RCC 7860 (cell line): ENCODE results near the gene PRKG1.
"Not testable (repeated sequence)": the region's sequence is repeated elsewhere in the genome, so short reads cannot be mapped to it uniquely, and the experiment has no call there.

Experiments
- DNase-seq: peaks from one replicate; pipeline ENCODE4 v3.0.0-alpha.2; 2015; ENCODE audit warnings: low spot score
- FAIRE-seq: peaks from 2 replicates; lab custom pipeline; 2012; peaks lifted over from hg19 to GRCh38; lab: Jason Lieb, UNC

The PRKG1 gene

DNA sequence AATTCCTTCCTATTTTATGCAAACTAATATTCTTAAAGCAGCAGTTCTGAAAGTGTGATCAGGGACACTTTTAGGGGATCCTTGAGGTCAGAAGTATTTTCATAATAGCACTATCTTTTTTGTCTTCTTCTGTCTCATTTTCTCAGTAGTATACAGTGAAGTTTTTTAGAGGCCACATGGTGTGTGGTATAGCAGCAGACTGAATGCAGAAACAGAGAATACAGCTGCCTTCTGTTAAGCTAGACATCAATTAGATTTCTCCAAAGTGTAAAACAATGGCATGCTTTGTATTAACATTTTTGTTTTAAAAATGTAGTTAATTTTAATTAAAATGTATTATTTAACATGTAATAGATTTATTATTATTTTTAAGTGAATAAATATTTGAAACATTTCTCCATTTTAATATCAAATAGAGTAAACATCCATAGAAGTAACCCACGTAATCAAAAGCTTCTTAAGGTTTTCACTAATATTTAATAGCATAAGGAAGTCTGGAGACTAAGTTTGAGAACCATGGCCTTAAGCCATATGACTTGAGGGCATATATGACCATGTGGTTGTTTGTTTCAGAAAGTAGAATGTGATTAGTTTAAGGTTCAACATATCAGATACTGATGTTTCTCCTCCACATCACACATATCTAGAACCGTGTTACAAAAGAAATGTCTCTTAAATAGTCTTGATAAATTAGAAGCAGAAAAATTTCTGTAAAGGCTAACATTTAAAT is 94.0 kb downstream of the PRKG1 start:
- DNase-seq (no peak), FAIRE-seq (no peak)

DNA sequence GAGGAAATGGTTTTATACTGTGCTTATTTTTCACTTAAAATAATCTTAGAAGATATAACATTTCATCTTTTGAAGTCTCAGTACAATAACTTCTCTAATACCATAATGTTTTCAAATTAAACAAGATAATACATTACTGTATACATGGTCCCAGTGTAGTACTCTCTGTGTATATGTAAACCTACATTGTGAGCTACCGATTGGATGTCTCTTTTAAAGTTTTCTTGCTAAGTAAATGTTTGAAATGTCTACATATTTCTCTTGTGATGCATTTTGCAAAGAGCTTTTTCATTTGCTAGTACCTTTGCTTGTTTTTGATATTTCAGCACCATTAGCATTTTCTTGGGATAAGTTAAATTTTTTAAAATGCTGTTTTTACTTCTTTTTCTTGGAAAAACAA is 94.8 kb downstream of the PRKG1 start:
- DNase-seq (no peak), FAIRE-seq (no peak)

DNA sequence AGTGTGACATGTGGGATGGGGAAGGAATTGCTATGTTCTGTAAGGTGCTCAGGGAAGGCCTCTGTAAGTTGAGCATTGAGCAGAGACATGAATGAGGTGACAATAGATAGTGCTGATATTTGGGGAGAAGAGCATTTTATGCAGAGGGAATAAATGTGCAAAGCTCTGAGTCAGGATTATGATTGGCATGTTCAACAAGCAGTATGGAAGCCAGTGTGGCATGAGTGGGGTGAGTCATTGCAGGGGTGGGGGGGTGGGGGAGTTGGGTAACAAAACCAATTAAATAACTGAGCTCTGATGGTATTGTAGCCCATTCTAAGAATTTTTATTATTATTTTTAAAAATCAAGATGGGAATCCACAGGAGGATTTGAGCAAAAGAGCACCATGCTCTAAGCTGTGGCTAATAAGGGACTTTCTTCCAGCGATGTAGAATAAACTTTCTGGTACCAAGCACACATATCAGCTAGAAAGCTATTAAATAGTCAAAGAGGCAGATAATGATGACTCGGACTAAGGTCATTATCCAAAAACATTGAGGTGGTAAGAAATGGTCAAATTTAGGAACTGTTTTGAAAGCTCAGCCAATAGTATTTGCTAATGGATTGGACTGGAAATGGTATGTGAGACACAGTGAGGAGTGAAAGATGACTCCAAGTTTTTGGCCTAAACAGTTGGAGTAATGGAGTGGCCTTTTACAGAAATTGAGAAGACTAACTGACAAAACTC is 96.4 kb downstream of the PRKG1 start:
- no peak for DNase-seq
- no peak for FAIRE-seq

DNA sequence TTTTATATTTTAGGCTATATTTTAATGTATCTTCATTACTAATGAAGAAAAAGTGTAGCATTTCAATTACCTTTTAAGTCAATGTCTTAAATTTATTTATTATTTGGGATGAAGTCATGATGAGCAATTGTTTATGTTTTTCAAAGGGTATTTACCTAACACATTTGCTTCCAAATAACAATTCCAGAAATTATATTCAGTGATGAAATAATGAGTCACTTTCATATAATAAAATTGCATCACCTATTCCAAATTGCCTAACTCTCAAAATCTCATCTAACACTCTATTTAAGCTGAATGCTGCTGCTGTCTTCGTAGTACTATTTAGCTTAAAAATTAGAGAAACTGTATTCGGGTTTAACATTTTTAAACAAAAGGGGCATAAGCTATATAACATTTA is 97.7 kb downstream of the PRKG1 start:
- no peak for DNase-seq
- no peak for FAIRE-seq

DNA sequence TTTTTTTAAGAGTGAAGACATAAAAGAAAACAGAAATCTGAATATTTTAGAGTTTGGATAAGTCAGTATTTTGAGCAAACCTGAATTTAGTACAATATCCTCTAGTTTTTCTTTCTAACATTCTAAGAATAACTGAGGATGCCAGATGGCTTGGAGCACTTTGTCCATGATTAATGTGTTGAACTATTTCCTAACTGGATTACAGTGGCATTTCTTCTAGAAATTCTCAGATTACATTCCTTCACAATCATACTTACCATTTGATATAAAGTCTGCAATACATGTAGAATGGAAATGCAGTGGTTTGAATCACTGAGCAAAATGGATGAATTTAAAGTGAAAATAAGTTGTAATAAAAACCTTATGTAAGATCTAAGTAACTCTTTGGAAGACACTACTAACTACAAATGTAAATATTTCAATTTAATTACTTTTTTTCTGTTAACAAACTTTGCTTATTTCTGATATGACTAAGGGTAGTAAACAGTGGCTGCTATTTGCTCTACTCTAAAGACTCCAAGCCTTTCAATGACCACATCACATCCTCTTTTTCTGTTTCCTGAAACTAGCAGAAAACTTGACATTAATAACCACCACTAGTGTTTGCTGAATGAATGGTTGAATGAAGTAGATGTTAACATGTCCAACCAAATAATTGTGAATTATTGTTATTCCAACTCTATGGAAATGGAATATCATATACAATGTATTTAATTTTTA is 102.8 kb downstream of the PRKG1 start:
- DNase-seq (no peak), FAIRE-seq (no peak)

DNA sequence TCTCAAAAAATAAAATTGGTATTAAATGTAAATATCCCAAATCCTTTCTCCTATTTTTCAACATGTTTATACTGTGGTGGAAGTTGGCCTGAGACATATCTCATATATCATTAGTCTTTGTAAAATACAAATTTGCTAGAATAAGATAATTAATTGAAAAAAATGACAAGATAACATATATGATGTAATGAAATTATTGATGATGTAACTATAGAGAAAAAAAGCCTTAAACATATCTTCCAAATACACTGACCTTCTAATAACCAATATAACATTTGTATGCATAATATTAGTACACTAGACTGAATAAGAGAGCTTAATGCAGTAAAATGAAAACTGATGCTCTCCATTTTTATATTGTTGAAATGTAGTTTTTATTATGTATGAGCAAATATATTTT is 104.3 kb downstream of the PRKG1 start:
- no peak for DNase-seq
- no peak for FAIRE-seq

DNA sequence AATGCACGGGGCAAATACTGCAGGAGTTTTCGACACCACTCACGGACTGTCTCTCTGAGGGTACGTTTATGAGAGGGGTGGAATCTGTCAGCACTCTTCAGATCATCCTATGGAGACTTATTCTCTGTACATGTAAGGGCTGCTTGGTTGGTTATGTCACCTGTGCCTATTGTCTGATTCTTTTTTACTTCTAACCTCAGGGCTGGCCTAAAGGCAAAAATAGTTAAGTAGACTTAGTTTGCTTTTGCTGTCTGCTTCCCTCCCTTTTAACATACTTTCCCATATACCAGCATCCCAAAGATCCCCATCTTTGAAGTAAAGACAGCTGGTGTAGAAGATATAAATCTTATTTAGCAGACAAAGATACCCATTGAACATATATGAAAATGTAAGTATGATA is 105.9 kb downstream of the PRKG1 start:
- FAIRE-seq: no peak
- no peak for DNase-seq

DNA sequence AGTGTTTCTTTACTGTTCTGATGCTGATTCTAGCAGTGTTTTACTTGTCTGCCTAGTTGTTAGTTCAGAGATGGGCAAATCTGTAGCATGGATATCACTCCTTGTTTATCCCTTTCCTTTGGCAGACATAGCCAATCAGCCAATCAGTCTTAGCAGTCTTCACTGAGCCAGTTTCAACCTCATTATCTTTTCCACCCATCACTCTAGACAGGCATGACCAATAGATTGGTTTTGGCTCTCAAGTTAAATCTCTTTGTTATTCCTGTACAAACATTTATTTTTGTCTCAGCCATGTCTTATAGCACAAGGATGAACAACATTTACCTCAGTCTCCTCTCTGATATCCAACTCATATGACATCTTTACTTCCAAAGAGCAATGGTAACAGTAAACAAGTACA is 109.5 kb downstream of the PRKG1 start:
- DNase-seq (no peak), FAIRE-seq (no peak)

DNA sequence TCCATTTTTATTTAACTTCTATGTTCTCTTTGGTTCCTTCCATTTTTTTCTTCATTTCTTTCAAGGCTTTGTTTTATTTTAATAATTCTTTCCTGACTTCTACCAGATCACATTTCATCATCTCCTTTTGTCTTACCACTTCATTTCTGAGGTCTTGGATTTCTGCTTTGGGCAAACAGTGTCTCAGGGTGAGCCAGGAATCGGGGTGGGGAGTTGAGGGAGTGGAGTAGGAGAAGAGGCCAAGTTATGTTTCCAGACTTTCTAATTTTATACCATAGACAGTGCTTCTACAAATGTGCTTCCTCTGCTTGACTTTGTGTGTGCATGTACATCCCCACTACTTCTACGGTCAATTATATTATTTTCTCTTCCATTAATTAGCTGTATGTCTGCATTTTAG is 112.1 kb downstream of the PRKG1 start:
- no peak for FAIRE-seq
- no peak for DNase-seq

DNA sequence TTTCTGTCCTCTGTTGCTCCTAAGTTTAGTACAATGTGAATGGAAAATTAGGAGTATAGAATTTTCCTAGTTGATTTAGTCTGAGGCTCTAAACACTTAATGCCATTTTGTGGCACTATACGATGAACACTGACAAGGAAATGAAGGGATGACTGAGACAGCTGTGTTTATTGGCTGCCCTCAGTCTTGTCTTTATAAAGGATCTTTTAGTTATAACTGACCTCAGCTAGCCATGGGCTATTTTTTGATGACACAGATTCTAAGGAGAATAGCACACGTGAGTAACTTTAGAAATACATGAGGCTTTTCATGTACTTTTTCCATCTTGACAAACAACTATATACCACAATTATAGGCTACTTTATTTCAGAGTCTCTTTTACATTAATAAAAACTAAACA is 113.7 kb downstream of the PRKG1 start:
- DNase-seq (no peak), FAIRE-seq (no peak)

DNA sequence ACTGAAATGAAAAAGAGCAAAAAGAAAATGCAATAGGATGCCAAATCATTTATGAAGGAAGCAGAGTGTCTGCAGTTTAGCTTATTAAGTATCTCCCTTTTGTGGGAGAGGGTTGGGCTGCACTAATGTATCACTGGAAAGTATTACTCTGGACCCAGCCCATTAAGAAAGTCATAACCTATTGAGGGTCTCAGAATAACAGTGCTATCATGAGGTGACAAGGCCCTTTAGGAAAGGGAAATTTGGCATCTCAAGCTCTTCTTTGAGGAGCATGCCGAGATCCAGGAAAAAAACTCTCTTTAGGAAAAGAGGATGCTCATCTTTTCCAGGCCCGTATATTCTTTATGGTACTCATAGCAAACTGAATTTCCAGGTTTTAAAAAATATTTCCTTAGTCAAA is 114.6 kb downstream of the PRKG1 start:
- DNase-seq (no peak), FAIRE-seq (no peak)

DNA sequence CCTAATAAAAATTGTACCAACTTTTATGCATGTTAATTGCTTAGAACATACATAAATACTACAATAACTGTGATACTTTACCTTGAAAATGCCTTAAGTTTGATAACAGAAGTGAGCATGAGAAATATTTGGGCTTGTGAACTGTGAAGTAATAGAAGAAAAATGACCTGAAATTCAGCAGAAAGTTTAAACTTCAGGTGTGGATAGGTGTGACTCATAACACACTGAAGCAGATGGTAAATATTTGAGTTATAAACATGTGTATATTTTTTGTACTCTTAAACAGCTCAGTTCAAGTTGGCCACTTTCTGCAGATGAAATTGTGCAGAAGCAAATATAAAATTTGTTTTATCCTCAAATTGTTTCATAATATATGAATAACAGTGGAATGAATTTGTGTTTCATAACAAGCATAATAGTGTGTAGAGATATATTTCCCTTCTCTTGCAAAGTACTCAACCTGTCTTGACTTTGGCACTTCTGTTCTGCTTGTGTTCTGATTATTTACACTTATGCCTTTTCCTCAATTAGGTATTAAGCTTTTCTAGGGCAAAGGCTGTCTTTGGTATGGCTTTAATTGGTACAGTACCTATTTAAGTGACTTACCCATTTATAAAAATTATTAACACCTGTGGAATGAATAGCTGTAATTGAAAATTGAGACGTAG is 122.4 kb downstream of the PRKG1 start:
- FAIRE-seq (no peak), DNase-seq (no peak)

DNA sequence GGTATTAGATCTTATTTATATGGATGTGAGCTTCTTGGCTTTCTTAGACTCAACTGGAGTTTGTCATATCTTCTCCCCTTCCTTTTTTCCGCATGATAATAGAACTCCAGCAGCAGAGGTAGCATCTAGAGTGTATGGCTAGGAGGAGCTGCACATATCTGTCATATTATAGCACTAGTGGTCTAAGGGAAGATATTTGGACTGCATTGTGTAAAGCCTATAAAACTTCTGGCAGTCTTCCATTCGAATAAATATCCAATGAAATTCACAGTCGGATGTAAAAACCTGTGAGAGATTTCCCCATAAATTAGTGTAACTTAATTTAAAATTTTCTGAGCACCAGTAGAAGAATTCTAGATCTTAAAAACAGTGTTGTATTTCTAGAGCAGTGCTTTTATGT is 123.9 kb downstream of the PRKG1 start:
- FAIRE-seq: no peak
- DNase-seq: no peak

DNA sequence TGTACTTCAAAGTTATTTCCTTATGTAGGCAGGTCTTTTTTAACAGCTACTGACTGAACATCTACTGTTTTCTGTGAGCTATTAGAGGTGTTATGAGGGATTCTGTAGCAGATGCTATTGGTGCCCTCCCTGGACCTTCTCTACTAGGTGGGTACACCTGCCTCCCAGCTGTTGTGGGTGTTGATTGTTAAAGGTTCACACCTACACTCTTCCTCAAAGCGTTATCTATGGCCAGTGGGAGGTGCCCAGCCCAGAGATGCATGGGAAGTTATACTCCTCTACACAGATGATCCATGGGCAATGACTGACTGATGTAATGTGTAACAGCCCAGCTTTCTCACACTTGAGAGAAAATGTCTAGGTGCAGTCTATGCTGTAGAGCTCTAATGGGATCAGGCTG is 127.7 kb downstream of the PRKG1 start:
- no peak for FAIRE-seq
- no peak for DNase-seq

DNA sequence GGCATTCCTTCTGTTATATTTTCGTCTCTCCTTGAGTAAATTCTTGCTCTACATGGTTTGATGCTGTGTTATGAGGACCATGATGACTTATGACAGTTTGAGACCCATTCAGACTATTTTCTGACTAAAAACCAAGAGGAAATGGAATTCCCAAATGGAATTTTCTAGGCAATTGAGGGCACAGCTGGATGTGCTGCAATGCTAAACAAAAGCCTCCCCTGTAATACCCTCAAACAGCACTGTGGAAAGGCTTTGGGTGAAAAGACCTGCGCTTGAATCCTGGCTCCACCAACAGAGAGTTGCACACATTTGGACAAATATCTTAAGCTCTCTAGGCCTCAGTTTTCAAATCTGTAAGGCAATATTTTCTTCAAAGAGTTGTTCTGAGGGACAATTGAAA is 129.1 kb downstream of the PRKG1 start:
- DNase-seq: no peak
- no peak for FAIRE-seq

DNA sequence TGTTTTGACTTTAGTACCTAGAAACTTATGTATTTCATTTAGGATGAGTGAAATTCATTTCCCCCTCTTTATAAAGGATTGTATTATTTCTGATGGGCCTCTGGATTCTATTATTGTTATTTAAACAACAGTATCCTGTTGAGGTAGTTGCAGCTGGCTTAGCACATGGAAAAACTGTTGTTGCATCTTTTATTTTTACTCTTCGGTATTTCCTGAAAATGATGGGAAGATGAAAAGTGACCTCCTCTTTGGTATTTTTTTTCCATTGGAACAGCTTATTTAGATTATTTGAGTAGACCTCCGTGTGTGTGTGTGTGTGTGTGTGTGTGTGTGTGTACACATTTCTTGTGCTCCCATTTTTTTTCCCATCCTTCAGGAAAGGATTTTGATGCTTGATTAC is 129.8 kb downstream of the PRKG1 start:
- no peak for DNase-seq
- FAIRE-seq: no peak

DNA sequence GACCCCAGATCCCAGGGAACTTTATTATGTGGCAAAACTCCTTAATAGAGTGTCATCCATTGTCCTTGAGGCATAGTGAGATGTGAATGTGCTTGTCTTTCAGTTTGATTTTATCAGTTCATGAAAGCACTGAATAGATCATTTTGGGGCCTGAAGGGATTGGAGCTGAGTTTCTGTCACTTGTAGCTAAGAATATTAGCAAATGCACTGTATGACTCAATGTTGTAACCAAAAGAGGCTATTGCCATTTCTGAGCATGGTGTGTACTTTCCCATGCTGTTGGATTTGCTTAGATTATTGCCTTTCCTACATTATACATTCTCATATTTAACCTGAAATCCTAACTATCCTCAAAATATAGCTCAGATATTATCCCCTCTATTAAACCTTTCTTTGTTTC is 130.4 kb downstream of the PRKG1 start:
- DNase-seq: no peak
- no peak for FAIRE-seq

DNA sequence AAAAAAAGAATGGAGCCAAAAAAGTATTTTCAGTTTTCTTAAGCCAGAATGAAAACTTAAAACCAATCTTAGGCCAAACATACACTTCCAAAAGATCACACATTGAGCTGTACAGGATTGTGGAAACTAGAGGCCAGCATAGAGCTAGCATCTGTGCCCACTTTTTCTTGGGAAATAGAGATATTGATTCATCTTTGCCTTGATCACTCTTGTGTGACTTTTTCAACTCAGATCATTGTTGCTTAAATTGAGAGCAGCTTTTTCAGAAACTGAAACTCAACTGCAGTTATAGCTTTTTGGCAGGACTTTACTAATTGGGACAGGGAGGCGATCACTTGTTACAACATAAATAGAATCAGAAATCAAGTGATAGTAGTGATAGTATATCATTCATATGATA is 132.2 kb downstream of the PRKG1 start:
- FAIRE-seq: no peak
- DNase-seq: no peak

DNA sequence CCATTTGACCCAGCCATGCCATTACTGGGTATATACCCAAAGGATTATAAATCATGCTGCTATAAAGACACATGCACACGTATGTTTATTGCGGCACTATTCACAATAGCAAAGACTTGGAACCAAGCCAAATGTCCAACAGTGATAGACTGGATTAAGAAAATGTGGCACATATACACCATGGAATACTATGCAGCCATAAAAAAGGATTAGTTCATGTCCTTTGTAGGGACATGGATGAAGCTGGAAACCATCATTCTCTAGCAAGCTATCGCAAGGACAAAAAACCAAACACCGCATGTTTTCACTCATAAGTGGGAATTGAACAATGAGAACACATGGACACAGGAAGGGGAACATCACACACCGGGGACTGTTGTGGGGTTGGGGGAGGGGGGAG is 138.7 kb downstream of the PRKG1 start:
- not testable (repeated sequence) for FAIRE-seq, DNase-seq

DNA sequence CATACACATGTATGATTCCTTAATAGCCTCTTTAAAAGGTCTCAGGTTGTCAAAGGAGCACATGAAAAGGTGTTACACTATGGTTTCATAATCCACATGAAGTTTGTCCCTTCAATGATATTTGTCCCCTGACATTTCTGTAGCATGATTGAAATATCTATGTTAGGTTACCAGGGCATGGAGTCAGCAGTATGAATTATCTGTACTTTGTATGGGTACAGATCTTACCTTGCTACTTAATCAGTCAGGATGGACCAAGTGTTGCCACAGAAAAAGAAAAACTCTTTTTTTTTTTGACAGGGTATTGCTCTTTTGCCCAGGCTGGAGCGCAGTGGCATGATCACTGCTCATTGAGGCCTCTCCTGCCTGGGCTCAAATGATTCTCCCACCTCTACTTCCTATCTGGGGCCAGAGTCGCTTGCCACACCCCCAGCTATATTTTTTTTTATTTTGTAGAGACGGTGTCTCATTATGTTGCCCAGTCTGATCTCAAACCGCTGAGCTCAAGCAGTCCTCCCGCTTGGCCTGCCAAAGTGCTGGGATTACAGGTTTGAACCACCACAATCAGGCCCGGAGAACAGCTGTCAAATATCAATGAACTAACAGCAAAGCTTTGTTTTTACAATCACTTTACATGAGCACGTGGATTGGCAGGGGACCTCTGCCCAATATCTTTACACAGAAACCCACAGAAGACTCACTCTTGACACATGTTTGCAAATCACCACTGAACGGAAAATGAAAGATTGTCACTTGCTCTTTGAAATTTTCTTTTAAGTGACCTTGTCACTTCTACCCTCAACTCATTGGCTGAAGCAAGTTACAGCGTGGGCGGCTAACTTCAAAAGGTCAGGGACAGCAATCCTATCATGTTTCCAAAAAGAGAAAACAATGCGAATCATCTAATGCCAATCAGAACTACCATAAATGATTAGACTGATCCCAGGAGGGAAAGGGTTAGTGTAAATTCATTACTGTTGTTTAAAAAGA is 140.2 kb downstream of the PRKG1 start:
- FAIRE-seq: no peak

More for the DNA sequence above, 140.2 kb downstream of the PRKG1 start:
- no peak for DNase-seq
